B cell (primary cell): ENCODE measurements around the gene MREG.

Experiments used
- CTCF ChIP-seq: fragments of 200-600 bp; IDR thresholded peaks from one replicate; pipeline ENCODE4 v1.8.0; 2022; ENCODE audit warnings: antibody characterized with exemption, mild to moderate bottlenecking
- EZH2 ChIP-seq: IDR thresholded peaks from 2 replicates; pipeline ENCODE4 v1.6.1; 2012; ENCODE audit warnings: borderline replicate concordance, low read depth, mild to moderate bottlenecking, moderate library complexity, low read length; ENCODE audit not compliant: insufficient read depth, poor library complexity, severe bottlenecking

- TF ChIP-seq CTCF (no peak), EZH2 (no peak)
Measured at GRCh38 chr2:216030216-216030615, 16.9 kb upstream of the MREG start.
